GM19452 (cell line): ENCODE results near the gene HP.

Experiments
- ATAC-seq: cut with Tn5 transposase; IDR thresholded peaks from one replicate; pipeline ENCODE4 v1.9.1; 2021; ENCODE audit not compliant: unreplicated experiment

HP gene

DNA sequence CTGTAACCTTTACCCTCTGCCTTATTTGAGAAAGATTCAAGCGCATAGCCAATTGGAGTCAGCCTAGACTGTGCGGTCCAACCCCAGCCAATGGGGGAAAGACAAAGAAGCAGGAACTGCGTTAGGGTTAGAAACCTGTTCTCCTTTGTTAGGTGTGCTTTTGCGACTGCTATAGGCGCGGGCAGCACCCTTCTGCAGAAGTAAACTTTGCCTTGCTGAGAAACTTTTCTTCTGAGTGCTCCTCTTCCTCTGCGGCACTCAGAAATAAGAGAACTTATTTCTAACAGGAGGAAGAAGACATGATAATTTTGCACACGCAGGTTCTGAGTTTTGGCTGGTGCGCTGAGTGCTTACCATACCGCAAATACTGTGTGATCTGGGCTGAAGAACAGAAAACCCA is 30.1 kb downstream of the HP start:
- ATAC-seq, result no peak

GRCh38 chr16:72085002-72085401 is 30.7 kb downstream of the HP start:
- ATAC-seq, result no peak

DNA sequence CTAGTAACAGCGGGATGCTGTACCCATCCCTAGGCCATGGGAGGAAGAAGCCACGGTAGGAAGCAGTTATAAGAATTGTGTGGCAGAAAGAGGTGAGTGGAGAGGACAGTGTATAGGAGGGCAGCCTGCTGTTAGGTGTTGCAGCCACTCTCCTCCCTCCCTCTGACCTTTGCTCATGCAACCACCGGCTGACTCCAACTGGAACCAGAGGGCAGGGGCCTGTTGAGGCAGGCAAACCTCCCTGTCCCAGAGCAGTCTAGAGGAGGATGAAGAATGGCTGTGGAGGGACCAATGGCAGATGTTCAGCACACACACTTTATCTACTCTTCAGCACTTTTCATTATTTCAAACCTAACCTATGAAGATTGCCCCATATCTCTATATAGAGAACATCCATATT is 36.9 kb downstream of the HP start:
- no peak for ATAC-seq

DNA sequence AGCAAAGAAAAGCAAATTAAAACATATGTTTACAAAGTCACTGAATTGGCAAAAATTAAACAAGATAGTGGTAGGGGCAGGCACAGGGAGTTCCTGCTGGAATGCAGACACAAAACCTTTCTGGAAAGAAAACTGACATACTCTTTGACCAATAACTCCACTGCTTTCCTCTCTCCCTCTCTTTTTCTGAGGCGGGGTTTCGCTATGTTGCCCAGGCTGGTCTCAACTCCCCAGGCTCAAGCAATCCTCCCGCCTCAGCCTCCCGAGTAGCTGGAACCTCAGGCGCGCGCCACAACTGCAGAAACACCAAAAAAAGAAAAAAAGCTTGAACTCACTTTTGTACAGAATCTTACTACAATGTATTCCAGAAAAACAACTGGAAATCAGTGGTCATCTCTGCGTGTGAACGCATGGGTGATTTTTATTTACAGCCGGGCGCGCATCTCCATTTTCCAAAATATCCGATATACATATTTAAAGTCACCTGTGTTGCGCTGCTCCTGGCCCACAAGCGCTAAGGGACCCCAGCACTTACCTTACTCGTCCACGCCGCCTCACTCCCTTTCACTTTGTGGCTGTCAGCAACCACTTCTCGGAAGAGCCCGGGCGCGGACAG is 38.6 kb downstream of the HP start:
- no peak for ATAC-seq

DNA sequence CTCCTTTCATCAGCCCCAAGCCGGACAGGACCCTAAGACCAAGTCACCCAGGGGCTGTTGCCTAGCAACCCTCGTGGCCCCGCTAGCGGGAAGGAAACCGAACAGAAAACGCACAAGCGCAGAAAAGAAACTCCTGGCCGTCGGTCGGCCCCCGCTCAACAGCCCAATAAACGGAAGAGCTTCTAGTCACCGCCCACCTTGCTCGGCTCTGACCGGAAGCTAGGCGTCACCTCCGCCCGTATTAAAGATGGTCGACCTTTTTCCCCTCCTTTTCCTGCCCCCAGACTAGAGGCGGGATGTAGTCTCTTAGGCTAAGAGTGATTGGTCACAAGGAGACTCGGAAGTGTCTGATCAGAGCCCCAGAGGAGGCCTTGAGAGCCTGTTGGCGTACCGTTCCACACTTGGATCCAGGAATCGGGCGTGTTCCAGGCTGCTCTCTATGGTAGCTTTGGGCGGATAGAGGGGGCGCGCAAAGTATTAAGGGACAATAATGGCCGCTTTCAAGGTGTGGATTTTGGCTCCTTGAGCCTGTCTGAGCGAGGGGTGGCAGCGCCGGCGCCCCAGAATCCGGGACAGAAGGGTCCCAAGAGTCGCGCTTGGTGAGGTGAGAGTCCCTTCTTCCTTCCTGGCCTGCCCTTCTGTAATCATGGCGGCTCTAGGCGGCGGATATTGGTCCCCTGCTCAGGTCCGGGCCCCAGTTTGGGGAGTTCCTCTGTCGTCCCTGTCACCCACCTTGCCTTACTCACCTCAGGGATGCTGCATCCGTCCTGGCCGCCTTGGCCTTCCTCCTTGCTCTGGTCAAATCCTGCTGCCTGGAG is 39.4 kb downstream of the HP start, which contains the start of the genes DHX38 and TXNL4B:
Gene DHX38 (plus strand): TSS at position 400 of the 818 bp plus-strand sequence. CDS start 2,311 bp downstream, outside the sequence.
Gene TXNL4B (minus strand): TSS at position 173 of the 818 bp plus-strand sequence. CDS start 2,871 bp downstream, outside the sequence.
- ATAC-seq, result peak; percentile 98

GRCh38 chr16:72094266-72094610 is 39.9 kb downstream of the HP start:
- ATAC-seq, result no peak

- ATAC-seq, result no peak
Observed at GRCh38 chr16:72098936-72099335, 44.6 kb downstream of the HP start.

DNA sequence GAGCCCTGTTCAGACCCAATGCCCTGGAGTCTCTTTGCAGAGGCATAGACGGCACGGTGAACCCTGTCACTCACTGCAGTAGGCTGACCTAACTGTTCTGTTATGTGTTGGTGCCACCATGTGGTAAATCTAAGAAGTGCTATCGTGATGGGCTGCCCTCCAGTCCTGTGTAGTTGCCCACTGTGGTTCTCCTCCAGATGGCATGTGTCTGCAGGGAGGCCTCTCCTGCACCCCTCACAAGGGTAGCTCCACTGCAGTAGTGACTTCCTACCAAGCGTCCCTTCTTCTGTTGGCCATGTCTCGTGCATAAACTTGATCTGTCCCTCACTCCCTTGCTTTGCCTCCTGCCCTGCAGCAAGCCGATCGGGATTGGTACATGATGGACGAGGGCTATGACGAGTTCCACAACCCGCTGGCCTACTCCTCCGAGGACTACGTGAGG is 45.1 kb downstream of the HP start:
- peak; percentile 79 for ATAC-seq

GRCh38 chr16:72101195-72101594 is 46.9 kb downstream of the HP start:
- ATAC-seq, result no peak

- ATAC-seq, result no peak
Observed at GRCh38 chr16:72104905-72105304, 50.6 kb downstream of the HP start.

GRCh38 chr16:72105978-72106377 is 51.7 kb downstream of the HP start:
- no peak for ATAC-seq

GRCh38 chr16:72107371-72107770 is 53.1 kb downstream of the HP start:
- no peak for ATAC-seq

GRCh38 chr16:72108353-72109102 is 54.2 kb downstream of the HP start:
- no peak for ATAC-seq

- ATAC-seq, result no peak
Observed at GRCh38 chr16:72109300-72109699, 55.0 kb downstream of the HP start.

GRCh38 chr16:72109966-72110530 is 55.7 kb downstream of the HP start:
- no peak for ATAC-seq
